Chondrocyte (in vitro differentiated cells): ENCODE measurements around the gene PDCD4. TPM values are rescaled to one million over a fixed set of nuclear protein-coding genes. Genes with fewer than 3 reads are reported as not detected.

ENCODE experiments used
- DNase-seq: peaks from one replicate; pipeline ENCODE4 v3.0.0; 2021; ENCODE audit warnings: mixed read lengths, low spot score
- H3K27ac Mint-ChIP-seq: one replicate; pipeline ENCODE4 v1.8.0; 2021; ENCODE audit warnings: mild to moderate bottlenecking, moderate library complexity, mixed read lengths; ENCODE audit not compliant: unreplicated experiment
- H3K27me3 Mint-ChIP-seq: 2 replicates; pipeline ENCODE4 v1.8.0; 2021; ENCODE audit warnings: low read depth, mixed read lengths
- H3K36me3 Mint-ChIP-seq: 2 replicates; pipeline ENCODE4 v1.8.0; 2021; ENCODE audit warnings: low read depth, mixed read lengths
- H3K4me1 Mint-ChIP-seq: 2 replicates; pipeline ENCODE4 v1.8.0; 2021; ENCODE audit warnings: low read depth, mild to moderate bottlenecking, mixed read lengths
- H3K4me3 Mint-ChIP-seq: one replicate; pipeline ENCODE4 v1.8.0; 2021; ENCODE audit warnings: mild to moderate bottlenecking, moderate library complexity, mixed read lengths; ENCODE audit not compliant: unreplicated experiment
- H3K9me3 Mint-ChIP-seq: 2 replicates; pipeline ENCODE4 v1.8.0; 2021; ENCODE audit warnings: low read depth, mixed read lengths
- total RNA-seq: library from RNA; stranded (reverse); gene quantifications from 3 replicates; pipeline ENCODE4 v1.2.1, GENCODE V29; 2021
- TF ChIP-seq, protein P1 (sequence below): fragments of 200-600 bp; sonication (generic); IDR thresholded peaks from 2 replicates; pipeline ENCODE4 v1.5.0; 2021; ENCODE audit warnings: antibody characterized with exemption, mild to moderate bottlenecking, moderate library complexity

Gene PDCD4
- total RNA-seq, 1 donor from 2014 or later = 80.3 TPM

DNA sequence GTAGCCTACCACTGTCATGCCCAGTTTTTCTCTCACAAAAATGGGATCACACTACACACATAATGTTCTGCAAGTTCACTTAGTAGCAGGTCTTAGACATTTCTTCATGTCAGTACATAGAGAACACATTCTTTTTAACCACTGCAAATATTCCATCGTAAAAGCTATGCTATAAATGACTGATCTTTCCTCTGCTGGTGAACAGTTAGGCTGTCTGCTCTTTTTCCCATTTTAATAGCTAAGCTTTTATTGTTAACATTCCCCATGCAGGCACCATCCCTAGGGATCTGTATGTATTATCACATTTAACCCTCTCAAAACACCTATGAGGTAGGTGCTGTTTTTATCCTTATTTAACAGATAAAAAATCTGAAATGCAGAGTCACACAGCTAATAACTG is 46.2 kb upstream of the PDCD4 start:
- DNase-seq = no peak
- Mint-ChIP-seq H3K27ac (no peak overlapping the region), H3K36me3 (no peaks in the 10 kb centered on the region), H3K4me3 (no peak overlapping the region), H3K4me1 (peaks cover 32% of the 10 kb centered on the region), H3K9me3 (no peaks in the 10 kb centered on the region), H3K27me3 (no peaks in the 10 kb centered on the region)
- TF ChIP-seq, protein P1, sequence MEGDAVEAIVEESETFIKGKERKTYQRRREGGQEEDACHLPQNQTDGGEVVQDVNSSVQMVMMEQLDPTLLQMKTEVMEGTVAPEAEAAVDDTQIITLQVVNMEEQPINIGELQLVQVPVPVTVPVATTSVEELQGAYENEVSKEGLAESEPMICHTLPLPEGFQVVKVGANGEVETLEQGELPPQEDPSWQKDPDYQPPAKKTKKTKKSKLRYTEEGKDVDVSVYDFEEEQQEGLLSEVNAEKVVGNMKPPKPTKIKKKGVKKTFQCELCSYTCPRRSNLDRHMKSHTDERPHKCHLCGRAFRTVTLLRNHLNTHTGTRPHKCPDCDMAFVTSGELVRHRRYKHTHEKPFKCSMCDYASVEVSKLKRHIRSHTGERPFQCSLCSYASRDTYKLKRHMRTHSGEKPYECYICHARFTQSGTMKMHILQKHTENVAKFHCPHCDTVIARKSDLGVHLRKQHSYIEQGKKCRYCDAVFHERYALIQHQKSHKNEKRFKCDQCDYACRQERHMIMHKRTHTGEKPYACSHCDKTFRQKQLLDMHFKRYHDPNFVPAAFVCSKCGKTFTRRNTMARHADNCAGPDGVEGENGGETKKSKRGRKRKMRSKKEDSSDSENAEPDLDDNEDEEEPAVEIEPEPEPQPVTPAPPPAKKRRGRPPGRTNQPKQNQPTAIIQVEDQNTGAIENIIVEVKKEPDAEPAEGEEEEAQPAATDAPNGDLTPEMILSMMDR = no peak

DNA sequence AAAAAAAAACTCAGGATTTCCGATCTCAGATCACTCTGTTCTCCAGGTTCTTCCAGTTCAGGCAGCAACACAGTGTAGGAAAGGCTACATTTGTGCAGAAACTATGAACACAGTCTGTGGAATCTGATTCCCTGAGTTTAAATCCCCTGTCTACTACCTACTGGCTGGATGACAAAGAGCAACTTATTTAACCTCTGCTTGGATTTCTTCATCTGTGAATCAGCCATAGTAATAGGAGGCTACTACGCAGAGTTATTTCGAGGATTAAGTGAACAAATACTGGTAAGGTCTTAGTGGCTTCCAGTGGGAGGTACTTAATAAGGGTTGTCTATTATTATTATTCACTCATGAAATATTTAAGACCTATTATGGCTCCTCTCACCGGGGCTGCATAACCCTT is 44.3 kb upstream of the PDCD4 start:
- Mint-ChIP-seq H3K9me3 (no peaks in the 10 kb centered on the region), H3K4me1 (peaks cover 14% of the 10 kb centered on the region), H3K27ac (no peak overlapping the region), H3K36me3 (no peaks in the 10 kb centered on the region), H3K4me3 (no peak overlapping the region), H3K27me3 (no peaks in the 10 kb centered on the region)
- TF ChIP-seq, protein P1 = no peak
- no peak for DNase-seq

DNA sequence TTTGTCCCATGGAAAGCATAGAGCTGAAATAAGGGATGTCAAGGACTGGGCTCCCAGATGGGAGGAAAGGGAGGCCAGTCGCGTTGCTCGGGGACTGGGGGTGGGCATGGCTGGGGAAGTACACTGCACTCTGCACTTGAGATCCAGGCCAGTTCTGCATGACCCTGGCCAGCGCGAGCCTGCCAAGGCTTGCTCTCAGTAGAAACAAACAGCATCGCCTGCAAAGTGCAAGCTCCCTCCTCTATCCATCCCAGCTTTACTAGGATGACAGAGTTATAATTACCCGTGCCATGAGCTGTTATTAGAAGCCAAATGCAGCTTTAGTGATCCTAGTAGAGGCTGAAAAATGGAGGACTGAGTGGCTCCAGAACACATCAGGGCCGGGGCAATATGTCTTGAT is 43.9 kb upstream of the PDCD4 start:
- DNase-seq = no peak
- Mint-ChIP-seq H3K36me3 (no peaks in the 10 kb centered on the region), H3K27me3 (no peaks in the 10 kb centered on the region), H3K27ac (no peak overlapping the region), H3K4me1 (peaks cover 10% of the 10 kb centered on the region), H3K9me3 (no peaks in the 10 kb centered on the region), H3K4me3 (no peak overlapping the region)
- TF ChIP-seq, protein P1 = no peak

DNA sequence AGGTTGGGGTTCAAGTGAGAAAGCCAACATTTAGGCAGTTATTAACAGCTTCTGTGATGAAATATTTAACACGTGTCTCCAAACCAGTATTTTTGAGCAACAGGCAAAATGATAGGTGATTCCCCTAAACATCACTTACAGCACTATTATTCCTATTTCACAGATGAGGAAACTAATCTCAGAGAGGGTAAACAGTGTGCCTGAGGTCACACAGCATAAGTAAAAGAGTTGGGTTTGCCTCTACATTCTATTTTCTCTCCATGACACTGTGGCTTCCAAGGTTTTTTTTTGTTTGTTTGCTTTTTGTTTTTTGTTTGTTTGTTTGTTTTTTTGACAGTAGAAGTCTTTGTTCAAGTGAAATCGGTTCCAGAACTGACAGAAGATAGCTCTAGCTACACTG is 43.2 kb upstream of the PDCD4 start:
- Mint-ChIP-seq H3K9me3 (no peaks in the 10 kb centered on the region), H3K36me3 (no peaks in the 10 kb centered on the region), H3K4me3 (no peak overlapping the region), H3K27ac (no peak overlapping the region), H3K27me3 (no peaks in the 10 kb centered on the region), H3K4me1 (peaks cover 10% of the 10 kb centered on the region)
- TF ChIP-seq, protein P1 = no peak
- DNase-seq = no peak

DNA sequence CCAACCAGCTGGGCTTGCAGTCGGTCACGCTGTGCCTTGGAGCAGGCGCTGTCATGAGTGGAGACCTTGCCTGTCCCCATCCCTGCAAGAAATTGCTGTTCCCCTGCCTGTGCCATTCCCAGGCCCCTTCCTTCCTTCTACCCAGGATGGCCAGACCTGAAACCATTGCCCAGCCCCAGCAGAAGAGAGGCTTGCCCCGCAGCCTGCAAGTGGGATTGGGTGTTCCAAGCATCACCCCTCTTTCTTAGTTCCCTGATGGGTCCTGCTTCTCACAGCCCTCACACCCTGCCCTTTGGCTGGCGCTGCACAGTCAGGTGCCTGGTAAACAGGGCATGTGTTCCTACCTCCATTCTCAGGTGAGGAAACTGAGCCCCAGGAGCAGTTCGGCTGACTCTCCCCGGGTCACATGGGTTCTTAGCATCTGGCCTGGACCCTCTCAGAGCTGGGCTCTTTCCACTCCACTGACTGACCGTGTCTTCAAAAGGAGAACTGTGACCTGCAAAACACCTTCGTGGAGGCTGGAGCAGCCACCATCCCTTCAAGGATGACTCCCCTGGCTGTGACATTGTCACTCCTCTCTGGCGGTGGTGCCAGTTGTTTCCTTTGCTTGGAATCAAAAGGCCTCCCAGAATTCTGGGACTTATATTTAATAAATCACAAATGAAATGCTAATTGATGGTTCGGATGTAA is 41.9 kb upstream of the PDCD4 start:
- TF ChIP-seq, protein P1 = no peak
- Mint-ChIP-seq H3K27me3 (no peaks in the 10 kb centered on the region), H3K27ac (no peak overlapping the region), H3K4me1 (peaks cover 15% of the 10 kb centered on the region), H3K36me3 (no peaks in the 10 kb centered on the region), H3K4me3 (no peak overlapping the region), H3K9me3 (no peaks in the 10 kb centered on the region)
- no peak for DNase-seq
